ENCODE results near the gene ARL6IP6. TPM values are rescaled to one million over a fixed set of nuclear protein-coding genes. Genes with fewer than 3 reads are reported as not detected.

ARL6IP6 gene
- 10 to 100 TPM; 21.4 to 22.7 TPM for total RNA-seq
- polyA plus RNA-seq = 10 to 100 TPM; 27.6 to 42.6 TPM

DNA sequence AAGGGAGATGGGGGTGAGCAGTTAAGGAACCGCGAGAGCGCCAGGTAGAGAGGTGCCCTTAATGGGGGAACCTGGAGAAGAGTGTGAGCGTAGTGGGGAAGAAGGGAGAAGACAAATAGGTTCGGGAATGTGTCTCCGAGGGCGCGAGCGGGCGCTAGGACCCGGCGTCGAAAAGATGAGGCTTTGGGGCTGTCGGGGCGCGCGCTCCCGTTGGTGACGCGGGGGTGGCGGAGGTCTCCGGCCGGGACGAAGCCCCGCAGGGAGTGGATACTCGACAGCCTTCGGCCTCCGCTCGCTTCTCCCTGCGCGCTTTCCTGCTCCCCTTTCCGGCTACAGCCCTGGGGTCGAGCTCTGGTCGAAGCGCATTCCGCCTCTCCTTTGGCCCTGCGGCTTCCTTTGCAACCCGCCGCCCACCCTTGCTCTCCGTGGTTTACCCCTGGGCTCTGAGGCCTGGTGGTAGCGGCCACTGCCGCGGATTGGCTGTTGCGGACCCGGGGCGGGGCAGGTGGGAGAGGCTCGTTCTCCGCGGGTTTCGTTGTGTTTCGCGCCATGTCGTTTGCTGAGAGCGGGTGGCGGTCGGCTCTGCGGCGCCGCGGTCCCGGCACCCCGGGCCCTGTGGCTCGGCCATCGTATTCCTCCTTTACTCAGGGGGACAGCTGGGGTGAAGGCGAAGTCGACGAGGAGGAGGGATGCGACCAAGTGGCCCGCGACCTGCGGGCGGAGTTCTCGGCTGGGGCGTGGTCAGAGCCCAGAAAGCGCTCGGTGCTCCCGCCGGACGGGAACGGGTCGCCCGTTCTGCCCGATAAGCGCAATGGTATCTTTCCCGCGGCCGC, at the start of gene ARL6IP6:
Gene ARL6IP6, plus strand, starts transcription at position 545 of the 833 bp plus-strand sequence. Its CDS starts 5 bp downstream, at position 550.
- ChIA-PET POLR2A (ENCODE audit: partially characterized antibody) (interaction anchor here (0.6 to 3.6 kb wide), 12 partner anchors 10 to 1457 kb away, joined by 3 to 50 read pairs (median 5); partner anchors contain the start of genes ARL5A, RBM43 and STAM2), CTCF (ENCODE audit: partially characterized antibody) (interaction anchor here (1.1 to 1.7 kb wide), 4 partner anchors 15 to 542 kb away, joined by 3 to 6 read pairs (median 4); partner anchors contain the start of gene STAM2)
- Mint-ChIP-seq H3K4me3 (peak within 1 kb of the TSS; percentile 97 to 100 (median 99)), H3K9me3 (peaks cover 0 to 3% (median 0%) of the 10 kb centered on the region in 8 donors), H3K36me3 (peaks cover 14 to 54% of the 10 kb centered on the region in 2 donors), H3K27ac (peak within 1 kb of the TSS; percentile 95 to 100 (median 98)), H3K4me1 (peaks cover 37 to 79% (median 55%) of the 10 kb centered on the region in 4 donors), H3K27me3 (peaks cover 0 to 2% of the 10 kb centered on the region in 2 donors)
- Histone ChIP-seq H3K27me3 (ENCODE audit: insufficient read depth, low read length) (no peaks in the 10 kb centered on the region), H3K9me3 (ENCODE audit: control insufficient read depth in 1 of 2, low read length in 2 of 2) (no peaks in the 10 kb centered on the region), H3K27ac (ENCODE audit: low read depth, low read length) (peak within 1 kb of the TSS; percentile 96), H3K4me3 (ENCODE audit: low read length in 2 of 2) (peak within 1 kb of the TSS; percentile 89 to 94), H3K36me3 (ENCODE audit: insufficient read depth, low read length) (peaks cover 8% of the 10 kb centered on the region), H3K4me1 (ENCODE audit: insufficient read depth, low read length) (peaks cover 60% of the 10 kb centered on the region)
- DNase-seq = peak; percentile 93 to 98 (median 95)
- intact Hi-C loops (cut with micrococcal nuclease) = loop anchor here (1.0 to 5.0 kb wide), 4 partner anchors 12 to 1456 kb away; partner anchors contain the start of gene RBM43

DNA sequence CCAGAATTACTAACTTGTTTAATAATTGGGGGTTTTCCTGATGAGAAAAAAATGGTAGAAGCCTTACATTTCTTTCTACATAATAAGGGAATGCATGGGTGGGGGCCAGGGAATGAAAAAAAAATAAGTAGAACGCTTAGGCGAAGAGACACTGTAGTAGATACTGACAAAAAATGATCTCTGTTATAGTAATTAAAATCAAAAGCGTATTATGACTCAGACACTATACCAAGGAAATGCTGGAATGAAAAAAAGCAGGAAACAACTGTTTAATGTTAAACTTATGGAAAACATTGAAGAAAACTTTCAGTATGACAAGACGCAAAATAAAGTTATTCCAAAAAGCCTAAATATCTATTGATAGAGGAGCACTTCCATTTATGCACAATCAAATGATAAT, 44.1 kb upstream of the ARL6IP6 start:
- Histone ChIP-seq H3K9me3 (ENCODE audit: control insufficient read depth in 1 of 2, low read length in 2 of 2) (no peaks in the 10 kb centered on the region), H3K27me3 (ENCODE audit: insufficient read depth, low read length) (no peaks in the 10 kb centered on the region), H3K4me3 (ENCODE audit: low read length in 2 of 2) (no peak overlapping the region), H3K36me3 (ENCODE audit: insufficient read depth, low read length) (peaks cover 46% of the 10 kb centered on the region), H3K27ac (ENCODE audit: low read depth, low read length) (no peak overlapping the region), H3K4me1 (ENCODE audit: insufficient read depth, low read length) (no peaks in the 10 kb centered on the region)
- no peak for DNase-seq
- no peaks in the 10 kb centered on the region for H3K9me3 Mint-ChIP-seq
- H3K4me1 Mint-ChIP-seq = no peaks in the 10 kb centered on the region
- no peak overlapping the region for H3K4me3 Mint-ChIP-seq
- H3K27ac Mint-ChIP-seq = peak overlapping the region in 2 of 7 donors; percentile 9 to 13
- H3K36me3 Mint-ChIP-seq = peaks cover 47 to 71% of the 10 kb centered on the region in 2 donors
- ChIA-PET CTCF (ENCODE audit: partially characterized antibody) (interaction anchor here (1.1 kb wide), 1 partner anchor 673 kb away, joined by 3 read pairs; no protein-coding TSS in a partner anchor), POLR2A (ENCODE audit: partially characterized antibody) (no interaction called here)
- intact Hi-C loops (cut with micrococcal nuclease) = no loop called here
- no peaks in the 10 kb centered on the region for H3K27me3 Mint-ChIP-seq

DNA sequence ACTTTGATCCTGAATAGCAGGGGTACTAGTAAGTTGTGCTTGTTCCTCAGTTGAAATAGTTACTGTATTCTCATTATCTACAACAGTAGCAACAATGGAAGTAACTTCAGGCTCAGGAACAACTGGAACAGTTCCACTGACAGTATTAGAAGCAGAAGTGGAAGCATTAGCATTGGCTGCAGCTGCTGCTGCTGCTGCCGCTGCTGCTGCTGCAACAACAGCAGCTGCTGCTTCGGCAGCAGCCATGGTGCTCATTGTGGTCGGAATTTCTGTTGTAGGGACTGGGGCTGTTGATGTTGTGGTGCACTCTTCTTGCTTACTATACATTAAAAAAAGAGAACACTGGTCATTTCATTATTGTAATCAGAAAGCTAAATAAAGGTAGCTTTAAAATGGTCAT, 42.0 kb upstream of the ARL6IP6 start:
- Mint-ChIP-seq H3K4me1 (peaks cover 0 to 2% (median 2%) of the 10 kb centered on the region in 4 donors), H3K4me3 (no peak overlapping the region), H3K36me3 (peaks cover 50 to 76% of the 10 kb centered on the region in 2 donors), H3K27ac (no peak overlapping the region), H3K9me3 (no peaks in the 10 kb centered on the region), H3K27me3 (no peaks in the 10 kb centered on the region)
- peaks cover 41% of the 10 kb centered on the region for H3K36me3 ChIP-seq (ENCODE audit: insufficient read depth, low read length)
- POLR2A ChIA-PET (ENCODE audit: partially characterized antibody) = no interaction called here
- H3K9me3 ChIP-seq (ENCODE audit: control insufficient read depth in 1 of 2, low read length in 2 of 2) = no peaks in the 10 kb centered on the region
- DNase-seq = no peak
- intact Hi-C loops (cut with micrococcal nuclease) = no loop called here
- no peaks in the 10 kb centered on the region for H3K4me1 ChIP-seq (ENCODE audit: insufficient read depth, low read length)
- H3K27ac ChIP-seq (ENCODE audit: low read depth, low read length) = no peak overlapping the region
- H3K4me3 ChIP-seq (ENCODE audit: low read length in 2 of 2) = no peak overlapping the region
- no peaks in the 10 kb centered on the region for H3K27me3 ChIP-seq (ENCODE audit: insufficient read depth, low read length)
- CTCF ChIA-PET (ENCODE audit: partially characterized antibody) = no interaction called here

- DNase-seq = no peak
- Histone ChIP-seq H3K36me3 (ENCODE audit: insufficient read depth, low read length) (peaks cover 23% of the 10 kb centered on the region), H3K27ac (ENCODE audit: low read depth, low read length) (no peak overlapping the region), H3K27me3 (ENCODE audit: insufficient read depth, low read length) (no peaks in the 10 kb centered on the region), H3K4me1 (ENCODE audit: insufficient read depth, low read length) (no peaks in the 10 kb centered on the region), H3K4me3 (ENCODE audit: low read length in 2 of 2) (no peak overlapping the region), H3K9me3 (ENCODE audit: control insufficient read depth in 1 of 2, low read length in 2 of 2) (no peaks in the 10 kb centered on the region)
- POLR2A ChIA-PET (ENCODE audit: partially characterized antibody) = no interaction called here
- CTCF ChIA-PET (ENCODE audit: partially characterized antibody) = no interaction called here
- Mint-ChIP-seq H3K4me1 (peaks cover 4 to 18% (median 15%) of the 10 kb centered on the region in 4 donors), H3K36me3 (peaks cover 44 to 69% of the 10 kb centered on the region in 2 donors), H3K27me3 (no peaks in the 10 kb centered on the region), H3K9me3 (no peaks in the 10 kb centered on the region), H3K4me3 (no peak overlapping the region), H3K27ac (no peak overlapping the region)
- intact Hi-C loops (cut with micrococcal nuclease) = no loop called here
Observed at GRCh38 chr2:152678808-152679207, 39.6 kb upstream of the ARL6IP6 start.

GRCh38 chr2:152682663-152683062, 35.8 kb upstream of the ARL6IP6 start:
- no peaks in the 10 kb centered on the region for H3K27me3 Mint-ChIP-seq
- DNase-seq = no peak
- H3K9me3 ChIP-seq (ENCODE audit: control insufficient read depth in 1 of 2, low read length in 2 of 2) = no peaks in the 10 kb centered on the region
- peaks cover 33 to 47% of the 10 kb centered on the region in 2 donors for H3K36me3 Mint-ChIP-seq
- H3K9me3 Mint-ChIP-seq = no peaks in the 10 kb centered on the region
- H3K4me3 Mint-ChIP-seq = no peak overlapping the region
- intact Hi-C loops (cut with micrococcal nuclease) = loop anchor here (5.0 kb wide), 1 partner anchor 35 kb away; the partner anchor contains the start of genes ARL6IP6 and PRPF40A
- H3K4me1 ChIP-seq (ENCODE audit: insufficient read depth, low read length) = peaks cover 6% of the 10 kb centered on the region
- H3K4me3 ChIP-seq (ENCODE audit: low read length in 2 of 2) = no peak overlapping the region
- H3K36me3 ChIP-seq (ENCODE audit: insufficient read depth, low read length) = peaks cover 13% of the 10 kb centered on the region
- ChIA-PET POLR2A (ENCODE audit: partially characterized antibody) (no interaction called here), CTCF (ENCODE audit: partially characterized antibody) (interaction anchor here (0.6 to 1.7 kb wide), 2 partner anchors 60 to 499 kb away, joined by 3 read pairs; no protein-coding TSS in a partner anchor)
- peak overlapping the region in 1 of 7 donors; percentile 2 for H3K27ac Mint-ChIP-seq
- H3K4me1 Mint-ChIP-seq = peaks cover 22 to 47% (median 36%) of the 10 kb centered on the region in 4 donors
- H3K27ac ChIP-seq (ENCODE audit: low read depth, low read length) = no peak overlapping the region
- H3K27me3 ChIP-seq (ENCODE audit: insufficient read depth, low read length) = no peaks in the 10 kb centered on the region

GRCh38 chr2:152683400-152683799, 35.0 kb upstream of the ARL6IP6 start:
- no peak overlapping the region for H3K4me3 Mint-ChIP-seq
- intact Hi-C loops (cut with micrococcal nuclease) = loop anchor here (5.0 kb wide), 1 partner anchor 34 kb away; the partner anchor contains the start of genes ARL6IP6 and PRPF40A
- Histone ChIP-seq H3K27me3 (ENCODE audit: insufficient read depth, low read length) (no peaks in the 10 kb centered on the region), H3K27ac (ENCODE audit: low read depth, low read length) (no peak overlapping the region), H3K36me3 (ENCODE audit: insufficient read depth, low read length) (peaks cover 13% of the 10 kb centered on the region), H3K4me1 (ENCODE audit: insufficient read depth, low read length) (peaks cover 6% of the 10 kb centered on the region), H3K4me3 (ENCODE audit: low read length in 2 of 2) (no peak overlapping the region), H3K9me3 (ENCODE audit: control insufficient read depth in 1 of 2, low read length in 2 of 2) (no peaks in the 10 kb centered on the region)
- H3K36me3 Mint-ChIP-seq = peaks cover 33 to 45% of the 10 kb centered on the region in 2 donors
- H3K27ac Mint-ChIP-seq = peak overlapping the region in 3 of 7 donors; percentile 19 to 68 (median 50)
- no peaks in the 10 kb centered on the region for H3K27me3 Mint-ChIP-seq
- POLR2A ChIA-PET (ENCODE audit: partially characterized antibody) = no interaction called here
- H3K9me3 Mint-ChIP-seq = no peaks in the 10 kb centered on the region
- H3K4me1 Mint-ChIP-seq = peaks cover 22 to 47% (median 38%) of the 10 kb centered on the region in 4 donors
- CTCF ChIA-PET (ENCODE audit: partially characterized antibody) = interaction anchor here (1.7 kb wide), 1 partner anchor 60 kb away, joined by 3 read pairs; no protein-coding TSS in a partner anchor
- DNase-seq = no peak

- Histone ChIP-seq H3K36me3 (ENCODE audit: insufficient read depth, low read length) (no peaks in the 10 kb centered on the region), H3K4me1 (ENCODE audit: insufficient read depth, low read length) (peaks cover 6% of the 10 kb centered on the region), H3K27ac (ENCODE audit: low read depth, low read length) (no peak overlapping the region), H3K4me3 (ENCODE audit: low read length in 2 of 2) (no peak overlapping the region), H3K27me3 (ENCODE audit: insufficient read depth, low read length) (no peaks in the 10 kb centered on the region), H3K9me3 (ENCODE audit: control insufficient read depth in 1 of 2, low read length in 2 of 2) (no peaks in the 10 kb centered on the region)
- Mint-ChIP-seq H3K9me3 (no peaks in the 10 kb centered on the region), H3K4me3 (no peak overlapping the region), H3K27me3 (no peaks in the 10 kb centered on the region), H3K4me1 (peaks cover 27 to 51% (median 41%) of the 10 kb centered on the region in 4 donors), H3K36me3 (peaks cover 20 to 32% of the 10 kb centered on the region in 2 donors), H3K27ac (peak overlapping the region in 2 of 7 donors; percentile 49 to 67)
- ChIA-PET POLR2A (ENCODE audit: partially characterized antibody) (no interaction called here), CTCF (ENCODE audit: partially characterized antibody) (no interaction called here)
- DNase-seq = no peak
- intact Hi-C loops (cut with micrococcal nuclease) = no loop called here
Observed at GRCh38 chr2:152686321-152686720, 32.1 kb upstream of the ARL6IP6 start.

All from CD4-positive, alpha-beta memory T cell (primary cell).